IMR-90 (cell line): ENCODE measurements around the gene WDR47. TPM values are rescaled to one million over a fixed set of nuclear protein-coding genes. Genes with fewer than 3 reads are reported as not detected.

Source experiments
- ATAC-seq: fragments of 200-7000 bp; cut with Tn5 transposase; 2 replicates; pipeline ENCODE4 v1.9.1; 2020; ENCODE audit warnings: low read depth, mild to moderate bottlenecking, moderate library complexity
- BruUV-seq: library from RNA; stranded (reverse); fragments of 400-500 nt; replicated peaks from 2 replicates; lab custom pipeline; 2021; lab: Mats Ljungman, UMichigan
- CTCF ChIA-PET: fragments of 300-600 bp; formaldehyde crosslinking; extraction: SDS; loops from one replicate; lab custom pipeline; 2021; ENCODE audit warnings: antibody characterized with exemption; lab: Yijun Ruan, JAX
- POLR2A ChIA-PET: fragments of 300-600 bp; sonication (Branson Sonifier 250); formaldehyde crosslinking; loops from one replicate; lab custom pipeline; 2022; ENCODE audit warnings: antibody characterized with exemption; ENCODE audit not compliant: unreplicated experiment; lab: Charles Lee
- DNase-seq: peaks from one replicate; pipeline ENCODE4 v3.0.0; 2013
- H2AFZ ChIP-seq: replicated peaks from 2 replicates; pipeline ENCODE3; 2013; ENCODE audit warnings: low read length, mild to moderate bottlenecking; ENCODE audit not compliant: poor library complexity
- H2AK5ac ChIP-seq: 2 replicates; pipeline ENCODE4 v1.6.1; 2013; ENCODE audit warnings: low read depth, low read length, inconsistent platforms
- H2AK9ac ChIP-seq: replicated peaks from 2 replicates; pipeline ENCODE3; 2013; ENCODE audit warnings: mild to moderate bottlenecking, low read depth, low read length, moderate library complexity; ENCODE audit not compliant: poor library complexity
- H2BK120ac ChIP-seq: 2 replicates; pipeline ENCODE4 v1.6.1; 2013; ENCODE audit warnings: low read depth, low read length, inconsistent platforms
- H2BK15ac ChIP-seq: 3 replicates; pipeline ENCODE4 v1.6.1; 2013; ENCODE audit warnings: low read depth, low read length, inconsistent platforms
- H2BK20ac ChIP-seq: 2 replicates; pipeline ENCODE4 v1.6.1; 2013; ENCODE audit warnings: low read depth, mild to moderate bottlenecking, inconsistent platforms, low read length, moderate library complexity
- H2BK5ac ChIP-seq: 2 replicates; pipeline ENCODE4 v1.6.1; 2013; ENCODE audit warnings: mild to moderate bottlenecking, low read depth, low read length, inconsistent platforms; ENCODE audit not compliant: poor library complexity, severe bottlenecking
- H3K14ac ChIP-seq: replicated peaks from 2 replicates; pipeline ENCODE4 v1.6.1; 2013; ENCODE audit warnings: low read depth, low read length, inconsistent platforms
- H3K18ac ChIP-seq: 2 replicates; pipeline ENCODE4 v1.6.1; 2013; ENCODE audit warnings: low read depth, low read length, control low read depth
- H3K23ac ChIP-seq: 2 replicates; pipeline ENCODE4 v1.6.1; 2013; ENCODE audit warnings: low read depth, low read length, inconsistent platforms
- H3K27ac ChIP-seq: 2 replicates; pipeline ENCODE4 v1.5.1; 2013; ENCODE audit warnings: mild to moderate bottlenecking, control low read depth, low read length; ENCODE audit not compliant: insufficient read depth
- H3K27me3 ChIP-seq: 2 replicates; pipeline ENCODE4 v1.6.1; 2013; ENCODE audit warnings: low read length; ENCODE audit not compliant: control insufficient read depth, insufficient read depth
- H3K36me3 ChIP-seq: 2 replicates; pipeline ENCODE4 v1.6.1; 2013; ENCODE audit warnings: low read length, mixed read lengths; ENCODE audit not compliant: control insufficient read depth, insufficient read depth
- H3K4ac ChIP-seq: 2 replicates; pipeline ENCODE4 v1.6.1; 2013; ENCODE audit warnings: low read depth, low read length, inconsistent platforms
- H3K4me1 ChIP-seq: 2 replicates; pipeline ENCODE4 v1.6.1; 2013; ENCODE audit warnings: low read length, mixed read lengths; ENCODE audit not compliant: control insufficient read depth, insufficient read depth
- H3K4me2 ChIP-seq: 2 replicates; pipeline ENCODE4 v1.6.1; 2013; ENCODE audit warnings: low read depth, mild to moderate bottlenecking, control low read depth, low read length, moderate library complexity
- H3K4me3 ChIP-seq: 2 replicates; pipeline ENCODE4 v1.5.1; 2013; ENCODE audit warnings: low read depth, mild to moderate bottlenecking, control low read depth, low read length, moderate library complexity; ENCODE audit not compliant: insufficient read depth
- H3K56ac ChIP-seq: 2 replicates; pipeline ENCODE4 v1.6.1; 2013; ENCODE audit warnings: low read length, inconsistent platforms; ENCODE audit not compliant: insufficient read depth; ENCODE audit errors: extremely low read depth
- H3K79me1 ChIP-seq, 2 experiments: 2 replicates each; pipeline ENCODE4 v1.6.1; 2013; ENCODE audit warnings: low read length in 2 of 2, inconsistent platforms in 1 of 2, low read depth in 1 of 2
- H3K9ac ChIP-seq: 2 replicates; pipeline ENCODE4 v1.6.1; 2013; ENCODE audit warnings: low read depth, low read length, control low read depth
- H3K9me1 ChIP-seq: 2 replicates; pipeline ENCODE4 v1.6.1; 2013; ENCODE audit warnings: low read length, inconsistent platforms; ENCODE audit not compliant: insufficient read depth
- H3K9me3 ChIP-seq: 2 replicates; pipeline ENCODE4 v1.6.1; 2013; ENCODE audit warnings: low read length; ENCODE audit not compliant: control insufficient read depth, insufficient read depth
- H4K20me1 ChIP-seq: 2 replicates; pipeline ENCODE4 v1.6.1; 2013; ENCODE audit warnings: low read length, inconsistent platforms; ENCODE audit not compliant: insufficient read depth
- H4K5ac ChIP-seq: 2 replicates; pipeline ENCODE4 v1.6.1; 2013; ENCODE audit warnings: mild to moderate bottlenecking, low read depth, low read length, control low read depth
- H4K8ac ChIP-seq, 2 experiments: 2 replicates each; pipeline ENCODE4 v1.6.1; 2013; ENCODE audit warnings: low read depth in 2 of 2, low read length in 2 of 2, control low read depth in 1 of 2, inconsistent platforms in 1 of 2
- H4K91ac ChIP-seq: 2 replicates; pipeline ENCODE4 v1.6.1; 2013; ENCODE audit warnings: low read depth, low read length, inconsistent platforms; ENCODE audit not compliant: insufficient read depth
- BHLHE40 ChIP-seq: fragments of 150-350 bp; IDR thresholded peaks from 2 replicates; pipeline ENCODE4 v1.6.1; 2016; ENCODE audit warnings: mild to moderate bottlenecking, low read depth, low read length
- CHD1 ChIP-seq: IDR thresholded peaks from 2 replicates; pipeline ENCODE4 v1.6.1; 2012; ENCODE audit warnings: low read depth, low read length, improper control_type of control experiment
- ELK1 ChIP-seq: fragments of 150-350 bp; IDR thresholded peaks from 2 replicates; pipeline ENCODE4 v1.6.1; 2016; ENCODE audit warnings: low read depth, mild to moderate bottlenecking, low read length, moderate library complexity, borderline replicate concordance
- FOS ChIP-seq: fragments of 150-350 bp; IDR thresholded peaks from 2 replicates; pipeline ENCODE4 v1.6.1; 2016; ENCODE audit warnings: low read depth, low read length
- MAFK ChIP-seq: IDR thresholded peaks from 2 replicates; pipeline ENCODE4 v1.6.1; 2012; ENCODE audit warnings: low read depth, low read length, improper control_type of control experiment
- MAZ ChIP-seq: IDR thresholded peaks from 2 replicates; pipeline ENCODE4 v1.6.1; 2012; ENCODE audit warnings: low read depth, mild to moderate bottlenecking, low read length, improper control_type of control experiment, moderate library complexity, borderline replicate concordance
- NFE2L2 ChIP-seq: fragments of 150-350 bp; IDR thresholded peaks from 2 replicates; pipeline ENCODE4 v1.6.1; 2016; ENCODE audit warnings: low read depth, mild to moderate bottlenecking, low read length
- RAD21 ChIP-seq: IDR thresholded peaks from 2 replicates; pipeline ENCODE4 v1.6.1; 2012; ENCODE audit warnings: low read length, improper control_type of control experiment
- RFX5 ChIP-seq: IDR thresholded peaks from 2 replicates; pipeline ENCODE4 v1.8.0; 2012; ENCODE audit warnings: low read depth, mild to moderate bottlenecking, low read length, moderate library complexity
- SMC3 ChIP-seq: fragments of 150-350 bp; IDR thresholded peaks from 2 replicates; pipeline ENCODE4 v1.6.1; 2016; ENCODE audit warnings: low read depth, mild to moderate bottlenecking, antibody characterized with exemption, low read length, moderate library complexity
- WGBS, 2 experiments: methylation state at CpG; one replicate each; pipeline versions ENCODE4 v1.1.5 to v1.1.7; 2013; ENCODE audit warnings: missing lambda C conversion rate in 2 of 2; ENCODE audit not compliant: insufficient read length in 1 of 2; ENCODE audit errors: extremely low coverage in 2 of 2; 5-methylcytosine and 5-hydroxymethylcytosine counted together
- dilution Hi-C: fragments of 300-500 bp; cut with HindIII; formaldehyde crosslinking; loops from one replicate; pipeline ENCODE4 v1.14.3; 2018; ENCODE audit warnings: low sequenced_read_pairs; ENCODE audit not compliant: unreplicated experiment
- in situ Hi-C: fragments of 300-500 bp; cut with MboI; formaldehyde crosslinking; loops from 3 replicates; pipeline ENCODE4 v1.14.3; 2019; ENCODE audit warnings: low sequenced_read_pairs, inconsistent platforms, mixed read lengths
- intact Hi-C: fragments of 100-400 bp; cut with micrococcal nuclease; formaldehyde crosslinking; loops from 2 replicates; pipeline ENCODE4 v1.10.0; 2022
- polyA plus RNA-seq, 3 experiments: library from polyadenylated mRNA; depleted of rRNA; stranded (reverse); fragments of >200 nt; gene quantifications; 2 replicates each; pipeline ENCODE4 v1.2.3, GENCODE V29; 2012; ENCODE audit warnings: low replicate concordance in 1 of 3
- total RNA-seq: library from RNA; depleted of rRNA; stranded (reverse); fragments of >200 nt; gene quantifications from 2 replicates; pipeline ENCODE4 v1.2.3, GENCODE V29; 2012

Gene WDR47
- total and polyA plus RNA-seq, 2 of the 4 experiments (the other 2 are of a cell fraction): 8.2 to 17.4 TPM

- Histone ChIP-seq H3K23ac (no peak overlapping the region), H3K14ac (no peak overlapping the region), H3K36me3 (no peaks in the 10 kb centered on the region), H3K9ac (no peak overlapping the region), H4K5ac (no peak overlapping the region), H2AFZ (no peak overlapping the region), H3K27ac (no peak overlapping the region), H3K27me3 (no peaks in the 10 kb centered on the region), H3K9me3 (no peaks in the 10 kb centered on the region), H3K18ac (no peak overlapping the region), H4K91ac (no peak overlapping the region), H2BK120ac (no peak overlapping the region), H3K56ac (no peak overlapping the region), H4K8ac (no peak overlapping the region), H3K4me3 (no peak overlapping the region), H4K20me1 (no peaks in the 10 kb centered on the region; the same call in 1 of the 2 replicates), H3K4me1 (no peaks in the 10 kb centered on the region), H2BK5ac (no peak overlapping the region), H2BK20ac (no peak overlapping the region), H2BK15ac (no peak overlapping the region), H2AK5ac (no peak overlapping the region), H3K9me1 (no peaks in the 10 kb centered on the region), H2AK9ac (no peak overlapping the region), H3K4me2 (no peak overlapping the region), H3K79me1 (peaks cover 3% of the 10 kb centered on the region in 2 experiments; a peak in 3 of 4 replicates), H3K4ac (no peak overlapping the region)
- dilution Hi-C loops (no loop called here), in situ Hi-C loops (no loop called here), intact Hi-C loops (no loop called here)
- ATAC-seq (no peak), DNase-seq (no peak)
- WGBS, 2 experiments: 100% methylated on average over 1 of the region's 2 CpGs; no CpG with 5 or more reads in 1 of the 2 experiments
- no peak for TF ChIP-seq SMC3
- TF ChIP-seq CHD1: no peak
- no peak for TF ChIP-seq MAZ
- TF ChIP-seq ELK1: no peak
- TF ChIP-seq NFE2L2: no peak
- TF ChIP-seq RAD21: no peak
- TF ChIP-seq BHLHE40: no peak
- no peak for TF ChIP-seq RFX5
- TF ChIP-seq MAFK: no peak
- no peak for TF ChIP-seq FOS
- CTCF ChIA-PET: no interaction called here
- POLR2A ChIA-PET: no interaction called here
- no TSS peak for BruUV-seq
Measured at GRCh38 chr1:109079240-109079622, 37.3 kb upstream of the WDR47 start.
